DND-41 (cell line): ENCODE results near the gene CRACR2A.

Source experiments
- ATAC-seq: fragments of 200-7000 bp; cut with Tn5 transposase; 3 replicates; pipeline ENCODE4 v1.9.1; 2021; ENCODE audit warnings: low read depth; ENCODE audit not compliant: insufficient read depth
- DNase-seq: peaks from one replicate; pipeline ENCODE4 v3.0.0-alpha.2; 2020
- H2AFZ ChIP-seq: 2 replicates; pipeline ENCODE4 v1.6.0; 2012; ENCODE audit warnings: low read depth, low read length
- H3K27ac ChIP-seq: 2 replicates; pipeline ENCODE4 v1.5.1; 2012; ENCODE audit warnings: low read length, inconsistent platforms
- H3K27me3 ChIP-seq: fragments of 200-600 bp; sonication (generic); 2 replicates; pipeline ENCODE4 v1.6.0; 2012; ENCODE audit warnings: low read length, mild to moderate bottlenecking, inconsistent platforms; ENCODE audit not compliant: insufficient read depth, poor library complexity
- H3K36me3 ChIP-seq: 2 replicates; pipeline ENCODE4 v1.5.1; 2012; ENCODE audit warnings: low read length, inconsistent platforms; ENCODE audit not compliant: insufficient read depth
- H3K4me1 ChIP-seq: 2 replicates; pipeline ENCODE4 v1.5.1; 2012; ENCODE audit warnings: mild to moderate bottlenecking, low read length; ENCODE audit not compliant: insufficient read depth
- H3K4me2 ChIP-seq: 2 replicates; pipeline ENCODE4 v1.6.0; 2012; ENCODE audit warnings: mild to moderate bottlenecking, moderate library complexity, low read length, inconsistent platforms; ENCODE audit not compliant: insufficient read depth
- H3K4me3 ChIP-seq, 2 experiments: fragments of 200-600 bp in 1 of 2; shearing (Covaris generic) in 1 of 2; 2 replicates each; pipeline ENCODE4 v1.5.1; 2012 to 2016; ENCODE audit warnings: inconsistent platforms in 2 of 2, low read length in 2 of 2, mild to moderate bottlenecking in 2 of 2, low read depth in 1 of 2, moderate library complexity in 1 of 2
- H3K79me2 ChIP-seq: 2 replicates; pipeline ENCODE4 v1.6.0; 2012; ENCODE audit warnings: low read length, inconsistent platforms; ENCODE audit not compliant: insufficient read depth
- H3K9ac ChIP-seq: 2 replicates; pipeline ENCODE4 v1.6.0; 2012; ENCODE audit warnings: low read depth, mild to moderate bottlenecking, inconsistent platforms, low read length, moderate library complexity
- H3K9me3 ChIP-seq: 2 replicates; pipeline ENCODE4 v1.5.1; 2012; ENCODE audit warnings: low read length, moderate library complexity, mild to moderate bottlenecking, inconsistent platforms; ENCODE audit not compliant: insufficient read depth, severe bottlenecking
- H4K20me1 ChIP-seq: 2 replicates; pipeline ENCODE4 v1.6.0; 2012; ENCODE audit warnings: low read length; ENCODE audit not compliant: insufficient read depth
- CTCF ChIP-seq: IDR thresholded peaks from 2 replicates; pipeline ENCODE4 v1.5.1; 2012; ENCODE audit warnings: borderline replicate concordance, low read length, moderate library complexity, mild to moderate bottlenecking; ENCODE audit not compliant: poor library complexity, severe bottlenecking; ENCODE audit errors: extremely low read depth
- EZH2 ChIP-seq: IDR thresholded peaks from 3 replicates; pipeline ENCODE4 v1.6.1; 2012; ENCODE audit warnings: borderline replicate concordance, low read depth, mild to moderate bottlenecking, moderate library complexity, low read length, inconsistent platforms; ENCODE audit not compliant: severe bottlenecking

The CRACR2A gene

DNA sequence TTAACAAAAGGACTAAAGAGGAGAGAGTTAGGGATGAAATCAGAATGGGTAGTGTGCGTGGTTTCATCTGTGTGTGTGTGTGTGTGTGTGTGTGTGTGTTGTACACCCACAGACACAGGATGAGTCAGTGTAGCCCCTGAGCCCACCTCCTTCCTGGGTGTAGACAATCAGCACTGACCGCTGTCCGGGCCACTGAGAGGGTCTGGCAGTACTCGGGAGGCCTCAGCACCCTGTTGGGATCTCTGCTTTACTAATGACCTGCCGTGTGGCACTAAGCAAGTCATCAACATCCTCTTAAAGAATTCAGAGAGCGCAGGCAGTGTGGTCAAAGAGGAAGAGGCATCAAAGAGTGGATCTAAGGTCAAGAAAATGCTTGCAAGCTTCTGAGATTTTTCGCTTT lies 149.3 kb downstream of the CRACR2A start:
- no peak overlapping the region for H2AFZ ChIP-seq
- no peak for DNase-seq
- ATAC-seq = no peak
- TF ChIP-seq EZH2 (no peak), CTCF (no peak)
- H3K79me2 ChIP-seq = no peaks in the 10 kb centered on the region
- peaks cover 10% of the 10 kb centered on the region for H3K27me3 ChIP-seq
- H3K4me1 ChIP-seq = no peaks in the 10 kb centered on the region
- H3K27ac ChIP-seq = no peak overlapping the region
- no peak overlapping the region for H3K4me2 ChIP-seq
- H3K9me3 ChIP-seq = no peaks in the 10 kb centered on the region
- no peak overlapping the region for H3K4me3 ChIP-seq
- no peak overlapping the region for H3K9ac ChIP-seq
- H3K36me3 ChIP-seq = no peaks in the 10 kb centered on the region
- H4K20me1 ChIP-seq = 0 out of 2 replicates have a peak, but pooled peaks cover 6% of the 10 kb centered on the region

GRCh38 chr12:3602488-3602887 lies 150.4 kb downstream of the CRACR2A start:
- H3K27me3 ChIP-seq = peaks cover 14% of the 10 kb centered on the region
- no peak for TF ChIP-seq CTCF
- no peak for TF ChIP-seq EZH2
- H3K4me3 ChIP-seq = no peak overlapping the region
- no peaks in the 10 kb centered on the region for H3K36me3 ChIP-seq
- H3K79me2 ChIP-seq = no peaks in the 10 kb centered on the region
- no peaks in the 10 kb centered on the region for H3K9me3 ChIP-seq
- H3K9ac ChIP-seq = no peak overlapping the region
- no peaks in the 10 kb centered on the region for H3K4me1 ChIP-seq
- no peak overlapping the region for H2AFZ ChIP-seq
- no peak overlapping the region for H3K4me2 ChIP-seq
- no peak overlapping the region for H3K27ac ChIP-seq
- 0 out of 2 replicates have a peak, but pooled peaks cover 6% of the 10 kb centered on the region for H4K20me1 ChIP-seq
- ATAC-seq (no peak), DNase-seq (no peak)

DNA sequence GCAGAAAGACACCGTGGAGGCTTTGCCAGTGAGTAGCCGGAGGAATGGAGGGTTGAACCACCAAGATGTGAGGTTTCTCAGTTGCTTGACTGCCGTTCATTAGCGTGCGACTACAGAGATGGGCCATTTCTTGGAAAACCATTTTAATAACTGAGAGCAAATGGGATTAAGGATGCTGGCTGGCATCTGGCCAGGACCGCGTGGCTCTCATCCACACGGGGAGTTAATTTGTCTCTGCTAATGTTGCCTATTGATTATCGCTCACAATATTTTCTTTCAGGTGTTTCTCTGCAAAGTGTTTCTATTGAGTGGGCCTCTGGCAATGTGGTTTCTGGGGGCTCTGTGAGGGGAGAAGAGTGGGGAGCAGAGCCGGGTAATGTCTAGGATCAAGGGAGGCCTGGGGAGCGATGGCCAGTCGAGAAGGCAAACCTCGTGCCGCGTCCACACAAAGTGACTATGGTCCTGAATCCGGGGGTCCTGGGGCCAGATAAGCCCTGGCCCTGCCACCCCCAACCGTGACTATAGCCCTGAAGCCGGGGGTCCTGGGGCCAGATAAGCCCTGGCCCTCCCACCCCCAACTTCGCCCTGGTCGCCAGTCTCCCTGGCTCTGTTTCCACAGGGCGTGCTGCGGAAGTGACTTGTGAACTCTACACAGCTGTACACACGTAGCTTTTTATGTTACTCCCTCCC lies 151.3 kb downstream of the CRACR2A start:
- Histone ChIP-seq H3K4me1 (no peaks in the 10 kb centered on the region), H3K9me3 (no peaks in the 10 kb centered on the region)

More for the DNA sequence above, 151.3 kb downstream of the CRACR2A start:
- Histone ChIP-seq H3K27ac (no peak overlapping the region), H3K36me3 (no peaks in the 10 kb centered on the region), H3K9ac (no peak overlapping the region), H3K4me3 (no peak overlapping the region), H3K4me2 (no peak overlapping the region), H3K79me2 (no peaks in the 10 kb centered on the region), H3K27me3 (peaks cover 14% of the 10 kb centered on the region), H4K20me1 (0 out of 2 replicates have a peak, but pooled peaks cover 6% of the 10 kb centered on the region), H2AFZ (no peak overlapping the region)
- ATAC-seq = no peak
- TF ChIP-seq CTCF (no peak), EZH2 (no peak)
- no peak for DNase-seq
